Occipital lobe (tissue), 2 donors: ENCODE data around the gene CD276. TPM values are rescaled to one million over a fixed set of nuclear protein-coding genes. Genes with fewer than 3 reads are reported as not detected.

Experiments
- DNase-seq: peaks from one replicate; lab custom pipeline; 2025; lab: John Stamatoyannopoulos, UW
- total RNA-seq: library from RNA; depleted of rRNA; stranded (reverse); fragments of >200 nt; gene quantifications from one replicate; pipeline ENCODE4 v1.2.3, GENCODE V29; 2014

The CD276 gene
- total RNA-seq, 1 donor from 2014 or later, result 24.5 TPM

GRCh38 chr15:73746883-73747282 lies 62.7 kb downstream of the CD276 start:
- no peak for DNase-seq

DNA sequence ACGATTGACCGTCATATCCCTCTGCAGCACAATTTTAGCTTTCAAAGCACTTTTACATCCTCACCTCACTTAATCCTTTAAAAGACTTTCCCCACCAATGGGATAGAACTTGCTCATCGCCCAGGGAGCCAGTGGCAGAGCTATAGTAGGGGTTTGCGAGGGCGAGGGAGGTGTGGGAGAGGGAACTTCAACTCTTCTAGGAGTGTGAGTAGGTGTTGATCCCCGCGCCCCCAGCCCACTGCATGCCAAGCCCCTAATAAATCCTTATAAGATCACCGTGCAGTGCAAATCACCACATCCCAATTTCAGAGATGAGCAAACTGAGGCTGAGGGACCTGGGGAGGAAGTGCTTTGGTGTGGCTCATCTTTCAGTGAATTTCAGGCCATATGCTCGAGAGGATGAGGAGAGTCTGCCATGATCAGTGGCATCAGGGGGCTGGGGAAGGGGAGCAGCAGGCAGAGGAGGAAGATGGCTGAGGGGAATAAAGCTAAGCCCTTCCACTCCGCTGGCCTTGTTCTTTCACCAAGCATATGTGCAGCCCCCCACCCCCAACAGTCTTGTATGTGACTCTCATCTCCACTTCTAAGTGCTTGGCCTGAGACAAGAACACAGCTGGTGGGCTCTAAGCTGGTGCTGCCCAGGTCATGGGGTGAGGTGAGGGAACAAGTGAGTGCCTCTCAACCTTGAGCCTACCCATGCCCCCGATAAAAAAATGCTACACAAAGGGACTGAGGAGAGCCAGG lies 63.8 kb downstream of the CD276 start:
- DNase-seq, result no peak

- DNase-seq, result no peak
Observed at GRCh38 chr15:73748730-73749129, 64.5 kb downstream of the CD276 start.

DNA sequence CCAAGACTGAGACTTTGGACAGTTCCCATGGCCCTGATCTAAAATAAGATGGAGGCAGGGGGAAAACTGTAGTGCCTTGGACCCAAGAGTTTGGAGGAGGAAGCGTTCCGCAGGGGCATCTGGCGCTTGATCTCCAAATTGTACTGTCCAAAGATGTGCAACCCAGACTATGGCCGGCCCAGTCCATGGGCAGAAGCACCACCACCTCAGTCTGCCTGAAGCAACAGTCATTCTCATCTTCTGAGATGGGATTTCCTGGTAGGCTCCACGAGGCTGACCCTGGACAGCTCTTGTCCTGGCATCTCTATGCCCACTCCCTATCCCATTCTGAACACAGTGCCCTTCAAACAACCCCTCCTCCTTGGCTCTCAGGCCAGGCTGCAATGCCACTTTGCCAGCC lies 65.3 kb downstream of the CD276 start:
- DNase-seq, result no peak

GRCh38 chr15:73749971-73750370 lies 65.8 kb downstream of the CD276 start:
- DNase-seq, result no peak

GRCh38 chr15:73750438-73750837 lies 66.3 kb downstream of the CD276 start:
- DNase-seq, result no peak

- DNase-seq, result no peak
Observed at GRCh38 chr15:73750951-73751350, 66.8 kb downstream of the CD276 start.

DNA sequence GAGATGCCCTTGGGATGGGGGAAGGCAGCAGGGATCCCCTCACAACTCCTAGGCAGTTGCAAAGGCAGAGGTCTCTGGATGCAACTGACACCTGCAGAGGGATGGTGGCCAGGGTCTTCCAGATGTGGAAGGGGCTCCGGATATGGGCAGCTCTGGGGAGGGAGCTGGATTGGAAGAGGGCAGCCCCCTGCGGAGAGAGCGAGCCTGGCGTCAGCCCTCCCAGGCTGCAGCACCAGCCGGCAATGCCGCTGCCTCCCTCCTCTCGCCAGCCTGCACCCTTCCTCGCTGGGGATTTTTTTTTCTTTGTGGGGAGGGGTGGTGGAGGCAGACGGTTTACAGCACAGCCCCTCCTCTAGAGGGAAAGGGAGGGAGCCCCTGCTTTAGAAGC lies 67.3 kb downstream of the CD276 start:
- DNase-seq, result no peak

DNA sequence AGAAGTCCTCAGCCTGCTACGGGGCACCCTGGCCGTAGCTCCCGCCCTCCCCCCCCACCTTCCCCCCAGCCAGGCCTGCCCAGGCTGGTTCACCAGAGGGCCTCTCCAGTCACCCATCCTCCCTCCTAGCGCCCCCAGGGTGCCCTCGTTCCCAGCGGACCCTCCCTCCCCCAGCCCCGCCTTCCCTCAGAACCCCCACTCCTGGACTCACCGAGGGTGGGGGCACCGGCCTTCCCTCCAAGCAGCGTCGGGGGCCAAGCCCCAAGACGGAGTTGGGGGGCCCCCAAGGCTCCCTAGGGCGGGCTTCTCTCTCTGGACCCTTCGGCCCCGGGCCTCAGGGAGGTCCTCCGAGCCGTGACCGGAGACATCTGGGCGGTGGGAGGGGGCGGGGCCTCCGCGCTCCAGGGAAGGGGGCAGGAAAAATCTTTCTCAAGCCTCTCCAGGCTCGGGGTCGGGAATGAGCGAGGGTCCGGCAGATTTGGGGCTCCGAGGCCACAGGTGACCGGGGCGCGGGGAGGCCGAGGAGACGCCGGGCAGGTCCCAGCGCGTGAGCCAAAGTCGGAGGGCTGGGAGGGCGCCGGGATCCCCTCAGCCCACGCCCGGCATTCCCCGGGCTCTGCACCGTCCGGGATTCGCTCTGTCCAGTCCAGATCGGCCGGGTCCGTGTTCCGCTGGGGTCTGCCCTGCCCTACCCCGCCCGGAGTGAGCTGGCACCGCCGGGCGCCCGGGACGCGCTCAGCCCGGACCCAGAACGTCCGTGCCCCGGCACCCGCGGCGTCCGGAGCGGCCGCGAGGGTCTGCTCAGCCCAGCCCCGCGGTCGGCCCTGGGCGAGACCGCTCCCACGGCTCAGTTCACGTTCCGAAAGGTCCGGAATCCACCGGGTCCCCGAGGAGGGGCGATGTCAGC lies 68.0 kb downstream of the CD276 start:
- no peak for DNase-seq

GRCh38 chr15:73752806-73753193 lies 68.6 kb downstream of the CD276 start:
- no peak for DNase-seq

DNA sequence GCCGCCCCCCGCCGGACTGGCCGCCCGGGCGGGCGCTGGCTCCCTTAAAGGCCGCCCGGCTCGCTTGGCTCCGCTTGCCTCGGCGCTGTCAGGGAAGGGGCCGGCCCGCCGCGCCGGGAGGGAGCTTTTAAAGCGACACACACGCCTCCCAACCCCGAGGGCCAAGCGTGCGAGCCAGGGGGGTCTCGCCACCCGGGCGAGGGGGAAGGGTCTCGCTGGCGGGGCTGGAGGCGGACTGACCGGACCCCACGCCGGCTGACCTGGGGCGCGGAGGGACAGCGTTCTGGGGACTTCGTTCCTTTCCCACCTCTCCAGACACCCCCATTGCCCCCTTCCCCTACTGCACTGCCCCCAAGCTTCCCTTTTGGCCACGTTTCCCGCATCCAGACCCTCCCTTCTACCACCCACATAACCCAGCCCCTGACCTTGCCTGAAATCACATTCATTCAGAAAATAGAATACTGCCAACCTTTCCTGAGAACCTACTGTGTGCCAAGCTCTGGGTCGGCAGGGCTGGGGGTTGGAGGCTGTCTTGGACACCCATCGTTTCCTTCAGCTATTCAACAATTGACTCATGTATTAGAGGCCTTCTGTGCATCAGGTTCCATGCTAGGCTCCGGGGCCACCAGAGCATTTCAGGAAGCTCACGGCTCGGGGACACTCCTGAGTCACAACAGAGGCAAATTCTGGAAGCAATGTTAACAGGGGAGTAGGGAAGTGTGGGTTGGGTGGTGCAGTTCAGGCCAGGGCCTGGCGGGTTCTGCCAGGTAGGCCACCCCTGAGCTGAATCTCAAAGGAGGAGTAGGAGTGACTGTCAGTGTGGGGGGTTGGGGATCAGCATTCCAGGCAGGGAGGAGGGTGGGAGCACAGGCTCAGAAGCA lies 69.3 kb downstream of the CD276 start, which contains the start of gene INSYN1:
TSS of gene INSYN1 (minus strand) at position 102 of the 881 bp plus-strand sequence. CDS start 2,221 bp downstream, outside the sequence.
- DNase-seq, result no peak

DNA sequence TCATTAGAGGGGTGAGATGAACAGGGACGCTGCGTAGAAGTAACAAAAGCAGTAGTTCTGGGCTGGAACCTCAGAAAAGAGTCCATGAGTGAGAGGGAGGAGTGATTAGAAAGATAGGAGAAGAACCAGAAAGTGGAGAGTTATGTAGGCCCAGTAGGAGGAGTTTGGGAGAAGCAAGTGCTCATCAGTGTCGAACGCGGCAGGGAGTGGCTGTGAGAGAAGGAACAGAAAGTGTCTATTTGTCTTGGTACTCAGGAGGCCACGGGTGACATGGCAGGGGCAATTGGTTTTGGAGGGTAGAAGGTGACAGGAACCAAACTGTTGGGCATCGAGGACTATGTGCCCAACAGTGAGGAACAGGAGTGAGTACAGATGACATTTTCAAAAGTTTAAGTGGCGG lies 70.3 kb downstream of the CD276 start:
- no peak for DNase-seq

GRCh38 chr15:73755481-73755880 lies 71.3 kb downstream of the CD276 start:
- DNase-seq, result no peak

DNA sequence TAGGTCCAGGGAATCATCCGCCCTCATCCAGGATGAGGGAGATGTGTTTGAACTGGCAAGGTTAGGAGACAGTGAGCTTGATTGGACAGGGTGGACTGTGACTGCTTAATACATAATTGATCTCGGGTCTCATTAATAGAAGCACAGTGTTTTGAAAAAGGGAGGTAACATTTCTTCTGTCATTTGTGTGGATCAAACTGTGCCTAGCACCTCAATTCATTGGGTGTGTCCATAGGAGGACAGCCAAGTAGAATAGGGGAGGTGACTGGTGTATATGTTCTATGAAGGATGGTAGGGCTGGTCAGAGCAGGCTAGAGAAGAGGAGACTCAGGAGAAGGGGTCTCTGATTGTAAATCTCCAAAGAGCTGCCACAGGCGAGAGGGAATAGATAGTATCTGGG lies 71.8 kb downstream of the CD276 start:
- no peak for DNase-seq

GRCh38 chr15:73756390-73756789 lies 72.2 kb downstream of the CD276 start:
- no peak for DNase-seq

- no peak for DNase-seq
Observed at GRCh38 chr15:73756947-73757513, 72.8 kb downstream of the CD276 start.

DNA sequence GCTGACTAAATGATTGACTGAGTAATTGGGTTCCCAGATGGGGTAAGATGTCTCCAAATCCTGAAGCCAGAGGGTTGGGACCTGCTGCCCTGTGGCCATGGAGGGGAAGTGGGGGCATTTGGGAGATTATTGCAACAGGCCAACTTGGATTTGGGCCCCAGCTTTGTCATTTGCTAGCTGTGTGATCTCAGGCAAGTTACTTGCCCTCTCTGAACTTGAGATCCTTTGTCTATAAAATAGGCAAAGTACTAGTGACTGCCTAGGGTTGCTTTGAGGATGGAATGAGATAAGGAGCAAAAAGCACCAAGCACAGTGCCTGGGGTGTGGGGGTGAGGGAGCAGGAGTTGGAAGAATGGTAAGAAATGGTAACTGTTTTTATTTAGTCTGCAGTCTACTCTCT lies 73.4 kb downstream of the CD276 start:
- no peak for DNase-seq

DNA sequence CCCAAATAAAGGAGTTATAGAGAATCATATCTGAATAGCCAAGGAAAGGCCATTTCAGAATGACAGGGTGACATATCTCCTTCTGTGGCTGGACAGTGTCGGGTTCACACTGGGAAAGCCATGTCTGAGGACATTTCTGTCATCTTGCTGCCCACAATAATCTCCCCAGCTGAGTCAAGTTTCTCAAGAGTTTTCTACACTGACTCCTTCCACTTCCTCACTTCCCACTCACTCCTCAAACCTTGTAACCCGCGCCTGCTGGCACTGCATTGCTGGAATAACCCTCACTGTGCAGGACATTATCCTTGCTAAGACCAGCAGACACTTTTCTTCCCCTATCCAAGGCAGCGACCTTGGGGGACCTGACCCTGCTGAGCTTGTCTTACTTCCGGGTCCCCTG lies 74.3 kb downstream of the CD276 start:
- DNase-seq, result no peak

- DNase-seq, result no peak
Observed at GRCh38 chr15:73760330-73761329, 76.4 kb downstream of the CD276 start.

DNA sequence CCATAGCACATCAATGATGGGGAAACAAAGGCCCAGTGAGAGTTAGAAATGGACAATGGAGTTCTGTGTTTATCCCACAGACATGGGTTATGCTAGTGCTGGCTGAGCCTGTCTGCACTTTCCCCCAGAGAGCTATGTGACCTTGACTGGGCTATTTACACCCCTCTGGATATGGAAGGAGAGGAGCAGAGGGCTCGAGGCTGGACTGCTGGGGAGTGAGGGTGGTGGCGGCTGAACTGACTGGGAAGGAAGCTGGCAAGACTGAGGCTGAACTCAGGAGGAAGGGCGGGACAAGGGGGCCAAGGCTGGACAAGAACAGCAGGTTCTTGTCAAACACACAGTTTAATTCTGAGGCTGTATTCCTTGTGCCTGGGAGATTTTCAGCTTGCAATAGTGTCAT lies 79.7 kb downstream of the CD276 start:
- DNase-seq, result no peak
